Astrocyte of the cerebellum (primary cell): ENCODE data around the gene AIG1.

ENCODE experiments used
- DNase-seq: peaks from one replicate; pipeline ENCODE4 v3.0.0-alpha.2; 2011; ENCODE audit warnings: low read depth
- H3K4me3 ChIP-seq: 2 replicates; pipeline ENCODE4 v1.5.1; 2011; ENCODE audit warnings: mild to moderate bottlenecking, low read depth, low read length, moderate library complexity
- in situ Hi-C: cut with HindIII; loops from 2 replicates; pipeline ENCODE4 v1.10.0; 2017; ENCODE audit warnings: low sequenced_read_pairs
- TF ChIP-seq, protein P1 (sequence below): IDR thresholded peaks from 2 replicates; pipeline ENCODE4 v1.5.1; 2012; ENCODE audit warnings: low read length, low read depth, moderate library complexity, mild to moderate bottlenecking; ENCODE audit errors: missing control alignments

AIG1 gene

DNA sequence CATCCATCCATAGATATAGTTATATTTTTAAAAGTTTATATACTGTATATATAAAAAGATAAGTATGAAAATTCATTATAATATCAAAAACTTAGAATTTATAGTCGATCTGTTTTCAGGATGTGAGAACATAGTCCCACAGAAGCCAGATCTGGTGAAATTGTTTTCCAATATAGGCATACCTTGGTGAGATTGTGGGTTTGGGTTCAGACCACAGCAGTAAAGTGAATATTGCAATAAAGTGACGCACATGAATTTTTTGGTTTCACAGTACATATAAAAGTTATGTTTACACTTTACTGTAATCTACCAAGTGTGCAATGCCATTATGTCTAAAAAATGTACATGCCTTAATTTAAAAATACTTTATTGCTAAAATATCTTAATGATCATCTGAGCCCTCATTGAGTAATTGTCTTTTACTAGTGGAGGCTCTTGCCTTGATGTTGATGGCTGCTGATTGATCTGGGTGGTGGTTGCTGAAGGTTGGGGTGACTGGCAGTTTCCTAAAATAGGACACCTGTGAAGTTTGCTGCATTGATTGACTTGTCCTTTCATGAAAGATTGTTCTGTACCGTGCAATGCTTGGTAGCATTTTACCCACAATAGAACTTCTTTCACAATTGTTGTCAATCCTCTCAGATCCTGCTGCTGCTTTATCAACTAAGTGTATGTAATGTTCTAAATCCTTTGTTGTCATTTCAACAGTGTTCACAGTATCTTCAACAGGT lies 29.8 kb downstream of the AIG1 start:
- DNase-seq: no peak
- in situ Hi-C loops: no loop called here
- TF ChIP-seq, protein P1, sequence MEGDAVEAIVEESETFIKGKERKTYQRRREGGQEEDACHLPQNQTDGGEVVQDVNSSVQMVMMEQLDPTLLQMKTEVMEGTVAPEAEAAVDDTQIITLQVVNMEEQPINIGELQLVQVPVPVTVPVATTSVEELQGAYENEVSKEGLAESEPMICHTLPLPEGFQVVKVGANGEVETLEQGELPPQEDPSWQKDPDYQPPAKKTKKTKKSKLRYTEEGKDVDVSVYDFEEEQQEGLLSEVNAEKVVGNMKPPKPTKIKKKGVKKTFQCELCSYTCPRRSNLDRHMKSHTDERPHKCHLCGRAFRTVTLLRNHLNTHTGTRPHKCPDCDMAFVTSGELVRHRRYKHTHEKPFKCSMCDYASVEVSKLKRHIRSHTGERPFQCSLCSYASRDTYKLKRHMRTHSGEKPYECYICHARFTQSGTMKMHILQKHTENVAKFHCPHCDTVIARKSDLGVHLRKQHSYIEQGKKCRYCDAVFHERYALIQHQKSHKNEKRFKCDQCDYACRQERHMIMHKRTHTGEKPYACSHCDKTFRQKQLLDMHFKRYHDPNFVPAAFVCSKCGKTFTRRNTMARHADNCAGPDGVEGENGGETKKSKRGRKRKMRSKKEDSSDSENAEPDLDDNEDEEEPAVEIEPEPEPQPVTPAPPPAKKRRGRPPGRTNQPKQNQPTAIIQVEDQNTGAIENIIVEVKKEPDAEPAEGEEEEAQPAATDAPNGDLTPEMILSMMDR: no peak
- H3K4me3 ChIP-seq: no peak overlapping the region

DNA sequence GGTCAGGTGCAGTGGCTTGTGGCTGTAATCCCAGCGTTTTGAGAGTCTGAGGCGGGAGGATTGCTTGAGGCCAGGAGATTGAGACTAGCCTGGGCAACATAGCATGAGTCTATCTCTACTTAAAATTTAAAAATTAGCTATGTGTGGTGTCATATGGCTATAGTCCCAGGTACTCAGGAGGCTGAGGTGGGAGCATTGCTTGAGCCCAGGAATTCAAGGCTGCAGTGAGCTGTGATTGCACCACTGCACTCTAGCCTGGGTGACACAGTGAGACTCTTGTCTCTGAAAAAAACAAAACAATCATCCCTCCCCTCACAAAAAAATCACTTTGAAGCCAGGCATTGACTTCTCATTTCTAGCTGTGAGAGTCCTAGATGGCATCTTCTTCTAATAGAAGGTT lies 32.1 kb downstream of the AIG1 start:
- H3K4me3 ChIP-seq: no peak overlapping the region
- DNase-seq: no peak
- in situ Hi-C loops: no loop called here
- TF ChIP-seq, protein P1: no peak

DNA sequence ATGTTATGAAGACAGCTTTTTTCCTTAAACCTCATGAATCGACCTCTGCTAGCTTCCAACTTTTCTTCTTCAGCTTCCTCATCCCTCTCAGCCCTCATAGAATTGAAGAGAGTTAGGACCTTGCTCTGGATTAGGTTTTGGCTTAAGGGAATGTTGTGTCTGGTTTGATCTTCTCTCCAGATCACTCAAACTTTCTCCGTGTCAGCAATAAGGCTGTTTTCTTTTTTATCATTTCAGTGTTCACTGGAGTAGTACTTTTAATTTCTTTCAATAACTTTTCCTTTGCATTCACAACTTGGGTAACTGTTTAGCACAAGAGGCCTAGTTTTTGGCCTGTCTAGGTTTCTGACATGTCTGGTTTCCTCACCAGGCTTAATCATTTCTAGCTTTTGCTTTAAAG lies 32.6 kb downstream of the AIG1 start:
- in situ Hi-C loops: no loop called here
- TF ChIP-seq, protein P1: no peak
- no peak overlapping the region for H3K4me3 ChIP-seq
- DNase-seq: no peak

DNA sequence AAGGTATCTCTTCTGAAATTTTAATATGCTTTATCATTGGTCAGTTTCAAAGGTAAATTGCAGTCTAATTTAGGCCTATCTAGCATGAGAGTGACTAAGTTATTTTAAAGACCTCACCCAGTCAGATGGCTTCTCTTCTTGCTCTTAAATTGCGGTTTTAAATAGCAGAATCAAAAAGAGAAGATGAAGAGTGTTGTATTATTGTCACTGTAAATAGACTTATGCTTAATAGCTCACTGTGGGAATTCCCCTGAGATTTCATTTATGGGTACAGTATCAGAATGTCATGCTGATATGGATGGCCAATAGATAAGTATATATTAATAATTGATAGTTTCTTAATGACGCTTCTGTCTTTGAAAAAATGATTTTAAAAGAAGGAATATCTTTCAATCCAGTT lies 35.7 kb downstream of the AIG1 start:
- TF ChIP-seq, protein P1: no peak
- in situ Hi-C loops: no loop called here
- no peak overlapping the region for H3K4me3 ChIP-seq
- no peak for DNase-seq

DNA sequence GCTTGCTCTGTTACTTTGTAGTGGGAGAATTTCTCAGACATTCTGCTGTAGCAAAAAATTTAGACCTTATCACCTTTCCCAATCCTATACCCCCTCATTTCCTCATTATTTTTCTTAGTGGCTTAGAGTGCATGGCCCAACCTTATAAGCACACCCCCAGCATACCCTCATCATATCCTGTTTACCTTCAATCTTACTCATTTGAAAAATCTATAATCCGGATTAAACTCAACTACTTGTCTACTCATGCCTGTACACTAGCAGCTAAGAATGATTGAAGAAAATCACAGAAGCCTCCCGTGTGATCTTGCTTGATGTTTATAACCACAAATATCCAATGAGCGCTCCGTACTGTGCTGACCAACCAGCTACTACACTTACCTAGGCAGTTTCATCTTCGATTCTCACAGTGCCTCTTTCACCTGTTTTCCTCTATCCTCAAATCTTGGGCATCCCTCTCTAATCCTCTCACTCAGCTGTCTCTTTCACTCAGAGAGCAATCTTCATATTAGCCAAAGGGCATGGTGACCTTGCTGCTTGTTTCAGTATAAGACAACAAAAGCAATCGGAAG lies 36.6 kb downstream of the AIG1 start:
- TF ChIP-seq, protein P1: no peak
- in situ Hi-C loops: no loop called here
- no peak overlapping the region for H3K4me3 ChIP-seq
- DNase-seq: no peak

DNA sequence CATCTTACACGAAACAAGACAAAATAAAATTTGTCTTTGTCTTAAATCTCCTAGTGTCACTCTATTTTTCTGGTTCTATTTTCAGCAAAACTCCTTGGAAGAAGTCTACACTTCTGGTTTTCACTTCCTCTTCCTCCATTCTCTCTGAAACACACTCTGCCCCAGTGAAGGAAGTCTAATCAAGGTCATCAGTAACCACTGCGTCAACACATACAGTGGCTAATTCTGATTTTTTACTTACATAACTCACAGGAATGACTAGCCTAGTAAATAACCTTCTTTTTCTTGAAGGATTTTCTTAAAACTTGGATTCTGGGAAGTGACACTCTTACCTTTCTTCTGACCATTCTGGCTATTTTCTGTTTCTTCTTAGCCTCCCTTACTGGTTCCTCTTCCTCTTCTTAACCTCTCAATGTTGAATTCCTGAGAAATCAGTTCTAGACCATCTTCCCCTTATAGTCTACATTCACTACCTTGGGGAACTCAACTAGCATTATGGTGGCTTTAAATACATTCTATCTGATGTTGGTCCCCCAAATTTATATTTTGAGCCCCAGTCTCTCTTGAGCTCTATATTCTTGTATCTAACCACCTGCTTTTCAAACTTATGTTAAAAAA lies 37.5 kb downstream of the AIG1 start:
- H3K4me3 ChIP-seq: no peak overlapping the region
- no peak for DNase-seq
- TF ChIP-seq, protein P1: no peak
- in situ Hi-C loops: no loop called here
